SW480 (cell line): ENCODE results near the gene RNU1-4.
A peak's percentile ranks its signal among the peaks of the same experiment; 100 is the strongest.
"Not testable (repeated sequence)": the region's sequence is repeated elsewhere in the genome, so short reads cannot be mapped to it uniquely, and the experiment has no call there.

ENCODE experiments used
- DNase-seq: peaks from one replicate; pipeline ENCODE4 v3.0.0-alpha.2; 2016; ENCODE audit warnings: low spot score

The RNU1-4 gene

GRCh38 chr1:16728243-16728949 is 11.9 kb upstream of the RNU1-4 start:
- not testable (repeated sequence) for DNase-seq

GRCh38 chr1:16732254-16732896 is 7.9 kb upstream of the RNU1-4 start:
- DNase-seq: not testable (repeated sequence)

GRCh38 chr1:16741230-16741629 is 914 bp downstream of the RNU1-4 start:
- not testable (repeated sequence) for DNase-seq

- not testable (repeated sequence) for DNase-seq
These were observed 7.3 kb downstream of the RNU1-4 start for GRCh38 chr1:16747660-16748059.

GRCh38 chr1:16748710-16749109 is 8.4 kb downstream of the RNU1-4 start:
- DNase-seq: not testable (repeated sequence)

GRCh38 chr1:16749910-16750888 is 9.9 kb downstream of the RNU1-4 start:
- DNase-seq: not testable (repeated sequence)

GRCh38 chr1:16752770-16753169 is 12.5 kb downstream of the RNU1-4 start:
- not testable (repeated sequence) for DNase-seq

GRCh38 chr1:16755385-16755784 is 15.1 kb downstream of the RNU1-4 start:
- DNase-seq: not testable (repeated sequence)

GRCh38 chr1:16755932-16756331 is 15.6 kb downstream of the RNU1-4 start:
- not testable (repeated sequence) for DNase-seq

GRCh38 chr1:16757574-16757973 is 17.3 kb downstream of the RNU1-4 start:
- DNase-seq: not testable (repeated sequence)

- not testable (repeated sequence) for DNase-seq
These were observed 17.7 kb downstream of the RNU1-4 start for GRCh38 chr1:16758060-16758459.

- not testable (repeated sequence) for DNase-seq
These were observed 18.8 kb downstream of the RNU1-4 start for GRCh38 chr1:16759041-16759493.

- not testable (repeated sequence) for DNase-seq
These were observed 19.5 kb downstream of the RNU1-4 start for GRCh38 chr1:16759650-16760455.

GRCh38 chr1:16760456-16760765 is 20.1 kb downstream of the RNU1-4 start:
- DNase-seq: not testable (repeated sequence)

GRCh38 chr1:16760801-16761200 is 20.5 kb downstream of the RNU1-4 start:
- not testable (repeated sequence) for DNase-seq

GRCh38 chr1:16764248-16764819 is 24.0 kb downstream of the RNU1-4 start:
- not testable (repeated sequence) for DNase-seq

GRCh38 chr1:16764820-16765655 is 24.7 kb downstream of the RNU1-4 start:
- DNase-seq: peak; percentile 13

GRCh38 chr1:16765731-16766605 is 25.7 kb downstream of the RNU1-4 start:
- not testable (repeated sequence) for DNase-seq

GRCh38 chr1:16766689-16767256 is 26.5 kb downstream of the RNU1-4 start:
- not testable (repeated sequence) for DNase-seq
